B cell (primary cell): ENCODE measurements around the gene ZBED4. TPM values are rescaled to one million over a fixed set of nuclear protein-coding genes. Genes with fewer than 3 reads are reported as not detected.

Experiments used
- ATAC-seq: fragments of 200-7000 bp; cut with Tn5 transposase; one replicate; pipeline ENCODE4 v1.10.0; 2021; ENCODE audit warnings: low read depth, mild to moderate bottlenecking, moderate number of reproducible peaks, moderate library complexity
- CTCF ChIA-PET: fragments of 350-600 bp; sonication (Branson Sonifier 250); formaldehyde crosslinking; loops from one replicate; lab custom pipeline; 2021; ENCODE audit warnings: antibody characterized with exemption, inconsistent platforms; lab: Charles Lee
- POLR2A ChIA-PET: fragments of 350-600 bp; sonication (Branson Sonifier 250); formaldehyde crosslinking; loops from one replicate; lab custom pipeline; 2021; ENCODE audit warnings: antibody characterized with exemption; lab: Charles Lee
- DNase-seq: peaks from one replicate; pipeline ENCODE4 v3.0.0; 2013
- H2AFZ ChIP-seq: 2 replicates; pipeline ENCODE4 v1.6.1; 2012; ENCODE audit warnings: mild to moderate bottlenecking, low read depth, low read length; ENCODE audit not compliant: insufficient read depth, poor library complexity, severe bottlenecking
- H3K27ac ChIP-seq, 2 donors: 1 replicate in 1 of 2; 2 replicates in 1 of 2; pipeline ENCODE4 v1.5.1; 2012 to 2013; ENCODE audit warnings: low read length in 2 of 2, mild to moderate bottlenecking in 2 of 2, moderate library complexity in 1 of 2
- H3K27me3 ChIP-seq, 4 experiments: fragments of 200-600 bp in 1 of 4; sonication (generic) in 1 of 4; replicated peaks in 1 of 4; 1 replicate in 2 of 4; 2 replicates in 2 of 4; pipeline versions ENCODE4 v1.6.1 to v1.7.0; 2013 to 2016; ENCODE audit warnings: low read length in 3 of 4, mild to moderate bottlenecking in 2 of 4, mixed read lengths in 1 of 4, moderate library complexity in 1 of 4; ENCODE audit not compliant: insufficient read depth in 4 of 4, control insufficient read depth in 3 of 4; ENCODE audit errors: control extremely low read depth in 1 of 4
- H3K36me3 ChIP-seq, 2 experiments: replicated peaks in 1 of 2; 1 replicate in 1 of 2; 2 replicates in 1 of 2; pipeline versions ENCODE4 v1.6.1 to v1.7.1; 2013; ENCODE audit warnings: low read length in 1 of 2; ENCODE audit not compliant: insufficient read depth in 2 of 2, control insufficient read depth in 1 of 2; ENCODE audit errors: control extremely low read depth in 1 of 2, extremely low read depth in 1 of 2
- H3K4me1 ChIP-seq, 2 donors: fragments of 200-600 bp in 1 of 2; sonication (generic) in 1 of 2; 1 replicate in 1 of 2; 2 replicates in 1 of 2; pipeline versions ENCODE4 v1.5.1 to v1.6.1; 2013 to 2017; ENCODE audit warnings: low read length in 2 of 2; ENCODE audit not compliant: control insufficient read depth in 2 of 2, insufficient read depth in 2 of 2
- H3K4me2 ChIP-seq: replicated peaks from 2 replicates; pipeline ENCODE3; 2012; ENCODE audit warnings: mild to moderate bottlenecking, low read depth, low read length; ENCODE audit not compliant: poor library complexity, severe bottlenecking
- H3K4me3 ChIP-seq, 5 experiments: fragments of 200-600 bp in 1 of 5; sonication (generic) in 1 of 5; 1 replicate in 3 of 5; 2 replicates in 2 of 5; pipeline versions ENCODE4 v1.5.1 to v1.7.0; 2011 to 2016; ENCODE audit warnings: low read length in 4 of 5, mild to moderate bottlenecking in 4 of 5, low read depth in 2 of 5, control low read depth in 1 of 5, moderate library complexity in 1 of 5; ENCODE audit not compliant: insufficient read depth in 1 of 5; ENCODE audit errors: control extremely low read depth in 1 of 5, extremely low read depth in 1 of 5
- H3K79me2 ChIP-seq: fragments of 200-600 bp; sonication (generic); one replicate; pipeline ENCODE4 v1.6.0; 2016; ENCODE audit warnings: low read length; ENCODE audit not compliant: control insufficient read depth, insufficient read depth
- H3K9ac ChIP-seq: fragments of 200-600 bp; sonication (generic); 2 replicates; pipeline ENCODE4 v1.6.1; 2017; ENCODE audit warnings: mild to moderate bottlenecking, low read length, moderate library complexity
- H3K9me3 ChIP-seq, 3 donors: one replicate each; pipeline versions ENCODE4 v1.6.1 to v1.7.1; 2013; ENCODE audit warnings: low read length in 2 of 3; ENCODE audit not compliant: control insufficient read depth in 2 of 3, insufficient read depth in 1 of 3; ENCODE audit errors: control extremely low read depth in 1 of 3
- H4K20me1 ChIP-seq: 2 replicates; pipeline ENCODE4 v1.6.0; 2012; ENCODE audit warnings: mild to moderate bottlenecking, low read length; ENCODE audit not compliant: insufficient read depth, control insufficient read depth, poor library complexity, severe bottlenecking
- H3K27ac Mint-ChIP-seq: one replicate; pipeline ENCODE4 v1.8.0; 2021; ENCODE audit warnings: mixed read lengths
- H3K27me3 Mint-ChIP-seq: one replicate; pipeline ENCODE4 v1.8.0; 2021; ENCODE audit warnings: mixed read lengths
- H3K4me1 Mint-ChIP-seq: one replicate; pipeline ENCODE4 v1.8.0; 2021; ENCODE audit warnings: mixed read lengths
- H3K4me3 Mint-ChIP-seq: one replicate; pipeline ENCODE4 v1.8.0; 2021; ENCODE audit warnings: mixed read lengths
- H3K9me3 Mint-ChIP-seq: one replicate; pipeline ENCODE4 v1.8.0; 2022; ENCODE audit warnings: mixed read lengths; ENCODE audit not compliant: insufficient read depth
- EZH2 ChIP-seq: IDR thresholded peaks from 2 replicates; pipeline ENCODE4 v1.6.1; 2012; ENCODE audit warnings: borderline replicate concordance, low read depth, mild to moderate bottlenecking, moderate library complexity, low read length; ENCODE audit not compliant: insufficient read depth, poor library complexity, severe bottlenecking
- WGBS: methylation state at CpG from one replicate; pipeline ENCODE4 v1.1.5; 2013; ENCODE audit warnings: missing lambda C conversion rate; ENCODE audit not compliant: insufficient coverage; 5-methylcytosine and 5-hydroxymethylcytosine counted together
- intact Hi-C: fragments of 100-400 bp; cut with micrococcal nuclease; formaldehyde crosslinking; loops from one replicate; pipeline ENCODE4 v1.10.0; 2022
- polyA plus RNA-seq: library from polyadenylated mRNA; depleted of rRNA; stranded (reverse); fragments of >200 nt; gene quantifications from 2 replicates; pipeline ENCODE4 v1.2.3, GENCODE V29; 2012
- total RNA-seq, 2 donors: library from RNA; stranded (reverse); fragments of 120-200 nt in 1 of 2; gene quantifications; 1 replicate in 1 of 2; 2 replicates in 1 of 2; pipeline versions ENCODE4 v1.2.3 to v1.2.4, GENCODE V29; 2013 to 2022
- TF ChIP-seq, protein P1 (sequence below): fragments of 200-600 bp; IDR thresholded peaks from one replicate; pipeline ENCODE4 v1.8.0; 2022; ENCODE audit warnings: antibody characterized with exemption, mild to moderate bottlenecking

Gene ZBED4
- total and polyA plus RNA-seq, 2 donors (not counting 1 experiment from before 2014, with no cell fraction given) = 5.9 to 14.6 TPM

DNA sequence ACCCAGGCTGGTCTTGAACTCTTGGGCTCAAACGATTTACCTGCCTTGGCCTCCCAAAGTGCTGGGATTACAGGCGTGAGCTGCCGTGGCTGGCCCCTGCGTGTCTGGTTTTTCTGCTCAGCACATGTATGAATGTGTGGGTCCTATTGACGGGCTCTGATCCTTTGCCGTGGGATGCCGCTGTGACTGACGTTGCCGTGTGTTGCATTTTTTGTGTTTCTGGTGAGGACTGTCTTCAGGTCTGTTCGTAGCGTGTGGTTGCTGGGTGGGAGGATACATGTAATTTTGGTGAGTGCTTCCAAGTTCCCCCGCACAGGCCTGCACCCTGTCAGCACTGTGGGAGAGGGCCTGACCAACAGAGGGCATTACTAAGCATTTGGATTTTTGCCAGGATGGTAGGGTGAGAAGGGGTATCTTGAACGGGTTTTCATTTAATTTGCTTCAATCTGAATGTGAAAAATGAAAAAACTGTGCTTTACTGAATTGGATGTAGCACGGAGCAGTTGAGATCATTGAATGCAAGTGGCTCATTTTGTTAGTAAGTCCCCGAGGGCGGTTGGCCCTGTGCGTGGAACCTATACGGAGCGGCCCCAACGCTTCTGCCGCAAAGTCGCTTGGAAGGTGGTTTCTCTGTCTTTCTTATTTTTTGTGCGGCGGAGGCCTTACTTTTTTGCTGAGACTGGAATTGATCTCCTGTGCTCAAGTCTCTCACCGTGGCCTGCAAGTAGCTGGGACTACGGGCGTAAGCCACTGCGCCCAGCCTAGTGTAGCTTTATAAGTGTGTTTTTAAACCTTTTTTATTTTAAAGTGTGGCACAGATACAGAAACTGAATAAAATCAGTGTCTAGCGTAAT is 8.2 kb downstream of the ZBED4 start:
- no peak for DNase-seq
- peaks cover 65% of the 10 kb centered on the region for H4K20me1 ChIP-seq
- intact Hi-C loops = no loop called here

DNA sequence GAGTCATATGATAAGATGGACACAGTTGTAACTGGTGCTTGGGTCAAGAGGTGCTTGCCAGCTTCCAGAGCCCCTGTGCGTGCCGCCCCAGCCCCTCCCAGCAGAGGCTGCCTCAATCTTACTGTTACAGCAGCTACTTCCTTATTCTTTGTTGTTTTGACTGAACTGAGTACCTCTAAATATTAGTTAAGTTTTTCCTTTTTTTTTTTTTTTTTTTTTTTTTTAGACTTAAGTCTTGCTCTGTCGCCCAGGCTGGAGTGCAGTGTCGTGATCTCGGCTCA is 8.8 kb downstream of the ZBED4 start:
- H3K27ac ChIP-seq = no peak overlapping the region
- H3K4me3 ChIP-seq = no peak overlapping the region
- 60% methylated on average over 2 of the region's 5 CpGs for WGBS
- no peak for ATAC-seq
- Mint-ChIP-seq H3K4me3 (no peak overlapping the region), H3K9me3 (peaks cover 16% of the 10 kb centered on the region), H3K27ac (no peak overlapping the region), H3K4me1 (peaks cover 27% of the 10 kb centered on the region), H3K27me3 (no peaks in the 10 kb centered on the region)
- H3K36me3 ChIP-seq = peaks cover 0 to 2% of the 10 kb centered on the region in 2 experiments
- no peak overlapping the region for H3K9ac ChIP-seq
- H3K4me2 ChIP-seq = peak overlapping the region; percentile 6
- no peaks in the 10 kb centered on the region for H3K27me3 ChIP-seq
- H2AFZ ChIP-seq = no peak overlapping the region
- intact Hi-C loops = no loop called here
- TF ChIP-seq, protein P1, sequence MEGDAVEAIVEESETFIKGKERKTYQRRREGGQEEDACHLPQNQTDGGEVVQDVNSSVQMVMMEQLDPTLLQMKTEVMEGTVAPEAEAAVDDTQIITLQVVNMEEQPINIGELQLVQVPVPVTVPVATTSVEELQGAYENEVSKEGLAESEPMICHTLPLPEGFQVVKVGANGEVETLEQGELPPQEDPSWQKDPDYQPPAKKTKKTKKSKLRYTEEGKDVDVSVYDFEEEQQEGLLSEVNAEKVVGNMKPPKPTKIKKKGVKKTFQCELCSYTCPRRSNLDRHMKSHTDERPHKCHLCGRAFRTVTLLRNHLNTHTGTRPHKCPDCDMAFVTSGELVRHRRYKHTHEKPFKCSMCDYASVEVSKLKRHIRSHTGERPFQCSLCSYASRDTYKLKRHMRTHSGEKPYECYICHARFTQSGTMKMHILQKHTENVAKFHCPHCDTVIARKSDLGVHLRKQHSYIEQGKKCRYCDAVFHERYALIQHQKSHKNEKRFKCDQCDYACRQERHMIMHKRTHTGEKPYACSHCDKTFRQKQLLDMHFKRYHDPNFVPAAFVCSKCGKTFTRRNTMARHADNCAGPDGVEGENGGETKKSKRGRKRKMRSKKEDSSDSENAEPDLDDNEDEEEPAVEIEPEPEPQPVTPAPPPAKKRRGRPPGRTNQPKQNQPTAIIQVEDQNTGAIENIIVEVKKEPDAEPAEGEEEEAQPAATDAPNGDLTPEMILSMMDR = no peak
- TF ChIP-seq EZH2 = no peak
- peaks cover 97% of the 10 kb centered on the region for H3K79me2 ChIP-seq
- POLR2A ChIA-PET = interaction anchor here (0.5 to 0.7 kb wide), 2 partner anchors 17 to 444 kb away, joined by 3 to 9 read pairs; no protein-coding TSS in a partner anchor
- CTCF ChIA-PET = no interaction called here
- peaks cover 0 to 8% of the 10 kb centered on the region in 2 donors for H3K4me1 ChIP-seq
- peaks cover 0 to 24% (median 12%) of the 10 kb centered on the region in 3 donors for H3K9me3 ChIP-seq
- H4K20me1 ChIP-seq = peaks cover 62% of the 10 kb centered on the region
- no peak for DNase-seq

More for the DNA sequence above, 8.2 kb downstream of the ZBED4 start:
- Histone ChIP-seq H3K36me3 (peaks cover 0 to 2% of the 10 kb centered on the region in 2 experiments), H3K9me3 (peaks cover 0 to 19% (median 12%) of the 10 kb centered on the region in 3 donors), H3K79me2 (peaks cover 97% of the 10 kb centered on the region), H2AFZ (no peak overlapping the region), H3K27ac (no peak overlapping the region), H3K4me1 (peaks cover 0 to 8% of the 10 kb centered on the region in 2 donors), H3K9ac (no peak overlapping the region), H3K4me3 (no peak overlapping the region), H3K27me3 (no peaks in the 10 kb centered on the region), H3K4me2 (peak overlapping the region; percentile 6)
- H3K9me3 Mint-ChIP-seq = peaks cover 12% of the 10 kb centered on the region
- no peak overlapping the region for H3K4me3 Mint-ChIP-seq
- ChIA-PET POLR2A (interaction anchor here (0.5 to 0.7 kb wide), 2 partner anchors 18 to 445 kb away, joined by 3 to 9 read pairs; no protein-coding TSS in a partner anchor), CTCF (no interaction called here)
- H3K27me3 Mint-ChIP-seq = no peaks in the 10 kb centered on the region
- WGBS = 94% methylated on average over 28 of the region's 29 CpGs
- TF ChIP-seq, protein P1 = no peak
- no peak for TF ChIP-seq EZH2
- H3K27ac Mint-ChIP-seq = no peak overlapping the region
- peaks cover 30% of the 10 kb centered on the region for H3K4me1 Mint-ChIP-seq
- ATAC-seq = no peak
